ENCODE measurements around the gene BSCL2.
"Not testable (repeated sequence)": the region's sequence is repeated elsewhere in the genome, so short reads cannot be mapped to it uniquely, and the experiment has no call there.

BSCL2 gene

DNA sequence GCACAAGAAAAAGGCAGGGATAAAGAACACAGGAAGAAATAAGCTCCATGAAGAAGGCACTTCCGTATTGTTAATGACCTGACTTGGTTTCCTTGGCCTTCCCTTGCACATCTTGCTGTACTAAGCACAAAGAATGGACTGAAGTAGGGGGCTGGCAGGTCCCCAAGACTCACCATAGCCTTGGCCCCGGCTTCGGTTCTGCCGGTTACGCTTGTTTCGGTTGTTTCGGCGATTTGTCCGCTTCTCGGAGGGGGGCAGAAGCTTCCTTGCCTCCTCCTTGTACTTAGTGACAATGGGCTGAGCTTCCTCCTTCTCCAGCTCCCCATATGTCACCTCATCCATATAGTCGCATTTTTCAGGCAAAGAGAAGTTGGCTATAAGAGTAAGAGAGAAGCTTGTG lies 9.6 kb upstream of the BSCL2 start:
- DNase-seq = no peak

DNA sequence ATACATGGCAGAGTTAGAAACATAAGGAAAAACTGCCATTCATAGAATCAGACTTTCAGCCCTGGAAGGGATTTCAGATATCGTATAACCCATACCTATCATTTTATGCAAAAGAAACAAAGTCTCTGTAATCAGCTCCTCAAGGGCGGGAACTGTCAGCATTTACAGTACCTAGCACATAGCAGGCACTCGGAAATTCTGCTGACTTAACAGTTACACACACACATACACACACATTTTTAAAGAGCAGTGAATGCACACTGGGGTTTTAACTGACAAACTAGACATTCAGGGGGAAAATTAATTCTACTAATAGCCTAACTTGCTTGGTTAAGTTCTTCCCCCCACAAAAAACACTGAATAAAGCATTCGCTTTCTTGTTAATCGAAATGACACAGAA lies 9.0 kb upstream of the BSCL2 start:
- DNase-seq = no peak

DNA sequence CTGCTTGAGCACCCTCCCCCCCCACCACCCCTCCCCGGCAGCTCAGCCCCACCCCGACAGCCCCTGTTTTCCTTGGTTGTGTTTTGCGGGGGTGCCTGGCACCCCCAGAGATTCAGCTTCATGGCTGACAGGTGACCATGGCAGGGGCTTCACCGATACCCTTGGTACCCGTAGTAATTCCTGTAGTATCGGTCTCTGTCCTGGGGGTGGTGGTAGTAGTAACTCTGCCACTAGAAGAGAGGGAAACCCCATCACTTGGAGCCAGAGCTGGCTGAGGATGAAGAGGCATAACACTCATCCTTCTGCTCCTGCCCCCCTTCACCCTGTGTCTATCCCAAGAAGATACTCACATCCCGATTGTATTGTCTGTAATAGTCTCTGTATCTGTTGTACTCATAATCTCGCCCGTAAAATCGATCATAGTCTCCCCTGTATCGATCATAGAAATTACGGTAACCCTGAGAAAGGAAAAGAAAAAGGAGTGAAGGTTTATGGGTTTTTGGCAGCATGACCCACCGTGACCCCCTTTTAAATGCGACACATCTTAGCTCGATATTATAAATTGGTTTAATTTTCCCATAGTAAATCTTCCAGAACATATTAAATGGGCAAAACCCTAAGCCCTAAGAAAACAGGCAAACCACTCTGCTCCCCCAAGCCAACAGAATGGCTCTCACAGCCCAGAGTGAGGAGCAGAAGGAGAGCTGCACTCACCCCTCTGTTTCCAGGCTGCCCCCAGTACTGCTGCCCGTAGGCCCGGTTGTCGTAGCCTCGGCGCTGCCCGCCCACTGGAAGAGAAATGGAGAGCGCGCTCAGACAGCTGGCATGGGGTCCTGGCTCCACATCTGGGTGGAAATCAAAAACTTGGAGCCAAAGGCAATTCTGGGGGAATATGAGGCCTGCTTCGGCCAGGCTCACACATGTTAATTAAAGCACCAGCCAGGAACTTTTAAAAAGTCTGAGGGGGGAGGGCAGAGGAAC lies 8.2 kb upstream of the BSCL2 start:
- DNase-seq = no peak

DNA sequence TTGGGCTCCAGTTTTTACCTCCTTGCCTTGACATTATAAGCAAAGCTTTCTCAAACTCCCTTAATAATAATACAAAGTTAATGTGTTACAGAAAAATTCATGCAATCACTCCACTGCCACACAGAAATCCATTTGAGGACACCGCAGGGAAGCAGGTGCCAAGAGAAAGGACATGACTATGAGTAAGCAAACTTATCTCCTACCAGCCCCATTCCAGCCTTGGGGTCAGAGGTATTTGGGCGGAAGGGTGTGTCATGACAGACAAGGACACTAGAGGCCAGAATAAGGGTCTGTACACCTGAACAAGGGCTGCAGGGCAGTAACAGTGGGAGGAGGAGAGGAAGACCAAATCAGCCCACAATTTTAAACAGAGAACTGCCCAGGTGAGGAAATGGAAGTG lies 6.1 kb upstream of the BSCL2 start:
- no peak for DNase-seq

DNA sequence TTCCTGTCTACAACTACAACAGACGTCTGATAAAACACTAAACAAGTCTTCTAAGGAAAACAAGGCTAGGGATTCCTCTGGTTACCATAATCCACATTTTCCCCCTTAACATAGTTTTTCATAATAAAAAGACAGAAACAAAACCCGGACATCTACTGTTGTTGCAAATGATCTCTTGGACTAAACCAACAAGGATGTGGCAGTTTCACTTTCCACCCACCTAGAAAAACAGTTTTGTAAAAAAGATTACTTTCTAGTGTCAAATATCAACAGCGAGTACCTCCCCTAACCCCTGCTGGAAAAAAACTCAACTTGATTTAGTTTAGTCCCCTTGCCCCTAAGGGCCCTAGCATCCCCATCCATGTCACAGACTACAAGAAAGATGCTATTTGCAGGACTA lies 5.6 kb upstream of the BSCL2 start:
- DNase-seq = no peak

DNA sequence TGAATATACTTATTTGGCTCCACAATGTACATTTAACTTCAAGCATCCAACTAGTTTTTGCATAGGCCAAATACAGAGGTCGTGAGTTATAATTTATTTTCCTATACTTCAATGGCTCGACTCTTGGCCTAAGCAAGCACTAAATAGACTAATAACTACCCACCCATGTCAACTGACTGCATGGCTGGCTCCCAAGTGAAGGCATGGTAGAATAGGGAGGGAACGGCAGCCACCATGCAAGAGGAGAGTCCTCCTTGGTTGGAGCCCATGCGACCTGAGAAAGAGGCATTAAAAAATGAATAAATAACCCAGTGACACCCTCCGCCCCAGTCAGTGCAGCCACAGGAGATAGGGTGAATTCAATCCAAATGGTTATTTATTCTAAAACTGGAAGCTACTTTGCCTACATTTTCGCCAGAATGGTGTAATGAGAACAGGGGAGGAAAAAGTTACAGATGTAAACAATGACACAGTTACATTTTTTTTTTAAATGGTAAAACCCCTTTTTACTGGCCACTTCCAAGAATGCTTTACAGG lies 5.1 kb upstream of the BSCL2 start:
- no peak for DNase-seq

DNA sequence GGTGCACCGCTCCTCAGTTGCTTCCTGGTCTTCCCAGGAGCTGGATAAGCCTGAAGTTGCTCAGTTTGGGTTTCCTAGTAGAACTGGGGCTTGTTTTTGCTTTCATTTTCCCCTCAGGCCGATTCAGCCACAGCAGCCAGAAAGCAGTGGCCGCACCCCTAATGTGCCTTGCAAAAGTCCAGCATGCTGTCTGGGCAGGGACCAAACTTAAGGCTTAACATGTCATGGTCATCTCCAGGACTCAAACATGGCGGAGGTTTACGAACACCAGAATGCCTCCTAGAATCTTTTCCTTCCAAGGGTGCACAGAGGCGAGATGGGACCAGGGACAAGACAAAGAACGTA lies 2.7 kb upstream of the BSCL2 start:
- no peak for DNase-seq

DNA sequence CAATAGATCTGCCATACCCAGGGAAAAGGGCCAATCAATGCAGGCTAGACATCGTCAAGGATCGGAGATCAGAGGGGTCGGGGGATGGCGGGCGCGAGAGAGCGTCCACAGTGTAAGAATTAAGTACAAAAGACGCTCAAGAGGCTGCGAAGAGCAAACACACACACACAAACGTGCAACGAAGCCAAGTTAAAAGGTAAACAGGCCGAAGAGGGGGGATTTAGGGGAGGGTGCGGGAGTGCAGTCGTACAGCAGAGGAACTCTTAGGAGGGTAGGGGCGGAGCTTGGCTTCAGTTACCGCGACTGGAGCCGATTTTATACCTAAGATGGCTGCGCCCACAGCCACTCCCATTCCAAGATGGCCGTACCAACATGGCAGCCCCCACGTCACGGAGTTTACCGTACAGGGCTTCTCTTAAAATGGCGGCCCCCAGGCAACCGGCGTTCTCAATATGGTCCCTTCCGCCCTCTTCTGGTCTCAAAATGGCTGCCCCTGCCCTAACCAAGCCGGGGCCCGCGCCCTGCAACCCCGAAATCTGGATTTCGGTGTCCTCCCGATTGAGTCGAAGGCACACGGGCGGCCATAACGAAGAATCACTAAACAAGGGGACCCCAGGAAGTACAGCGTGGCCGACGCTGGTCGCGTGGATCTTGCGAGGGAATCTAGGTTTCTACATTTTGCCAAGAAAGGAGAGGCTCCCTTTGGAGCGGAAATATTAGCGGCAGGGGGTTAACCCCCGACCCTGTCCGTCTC lies 2.2 kb upstream of the BSCL2 start:
- DNase-seq = peak; percentile 97

DNA sequence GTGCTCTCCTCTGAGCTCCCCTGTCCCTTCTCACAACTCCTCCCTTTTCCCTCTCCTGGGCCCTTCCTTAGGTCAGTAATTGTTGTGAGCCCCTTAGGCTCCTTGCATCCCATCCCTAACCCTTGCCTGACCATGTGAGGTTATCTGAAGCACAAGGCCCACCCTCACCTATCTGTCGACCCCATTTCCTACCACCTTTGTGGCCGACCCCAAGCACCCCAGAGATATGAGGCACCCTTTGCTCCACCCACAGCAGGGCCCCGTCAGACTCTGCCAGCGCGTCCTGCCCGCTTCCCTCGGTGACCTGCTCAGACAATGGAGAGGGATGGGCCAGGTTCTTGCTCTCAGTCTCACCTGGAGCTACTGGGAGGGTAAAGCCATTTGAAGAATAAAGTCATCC lies 1.6 kb upstream of the BSCL2 start:
- DNase-seq = peak; percentile 30

DNA sequence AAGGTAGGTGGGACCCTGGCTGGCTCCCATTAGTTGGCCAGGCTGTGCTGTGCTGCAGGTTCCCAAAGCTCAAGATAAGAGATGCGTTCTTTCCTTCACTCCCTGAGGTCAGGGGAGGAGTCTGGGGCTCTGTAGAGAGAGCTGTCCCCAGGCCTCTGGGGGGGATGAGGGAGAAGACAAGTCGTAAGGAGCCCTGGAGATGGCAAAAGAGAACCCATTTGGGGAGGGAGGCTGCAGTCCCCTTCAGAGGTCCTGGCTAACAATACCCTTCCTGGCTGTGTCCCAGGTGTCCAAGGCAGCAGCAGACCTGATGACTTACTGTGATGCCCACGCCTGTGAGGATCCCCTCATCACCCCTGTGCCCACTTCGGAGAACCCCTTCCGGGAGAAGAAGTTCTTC lies 1.2 kb upstream of the BSCL2 start:
- DNase-seq = no peak

DNA sequence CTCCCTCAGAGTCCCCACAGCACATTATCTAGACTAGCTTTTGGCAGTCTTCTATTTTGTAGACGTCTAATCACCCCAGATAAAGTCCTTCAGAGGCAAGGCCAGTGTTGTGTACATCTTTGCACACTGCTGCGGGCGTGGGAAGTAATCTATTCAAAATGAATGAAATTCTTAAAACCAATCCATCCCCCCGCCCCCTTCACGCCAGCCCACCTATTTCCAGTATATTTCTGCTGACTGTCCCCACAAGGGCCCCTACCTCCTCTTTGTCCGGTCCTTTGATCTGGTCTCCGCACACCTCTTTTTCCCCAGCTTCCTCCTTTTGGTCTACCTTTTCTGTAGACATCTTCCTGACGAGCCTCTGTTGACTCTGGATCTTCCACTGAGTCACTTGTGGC lies 375 bp downstream of the BSCL2 start:
- no peak for DNase-seq

DNA sequence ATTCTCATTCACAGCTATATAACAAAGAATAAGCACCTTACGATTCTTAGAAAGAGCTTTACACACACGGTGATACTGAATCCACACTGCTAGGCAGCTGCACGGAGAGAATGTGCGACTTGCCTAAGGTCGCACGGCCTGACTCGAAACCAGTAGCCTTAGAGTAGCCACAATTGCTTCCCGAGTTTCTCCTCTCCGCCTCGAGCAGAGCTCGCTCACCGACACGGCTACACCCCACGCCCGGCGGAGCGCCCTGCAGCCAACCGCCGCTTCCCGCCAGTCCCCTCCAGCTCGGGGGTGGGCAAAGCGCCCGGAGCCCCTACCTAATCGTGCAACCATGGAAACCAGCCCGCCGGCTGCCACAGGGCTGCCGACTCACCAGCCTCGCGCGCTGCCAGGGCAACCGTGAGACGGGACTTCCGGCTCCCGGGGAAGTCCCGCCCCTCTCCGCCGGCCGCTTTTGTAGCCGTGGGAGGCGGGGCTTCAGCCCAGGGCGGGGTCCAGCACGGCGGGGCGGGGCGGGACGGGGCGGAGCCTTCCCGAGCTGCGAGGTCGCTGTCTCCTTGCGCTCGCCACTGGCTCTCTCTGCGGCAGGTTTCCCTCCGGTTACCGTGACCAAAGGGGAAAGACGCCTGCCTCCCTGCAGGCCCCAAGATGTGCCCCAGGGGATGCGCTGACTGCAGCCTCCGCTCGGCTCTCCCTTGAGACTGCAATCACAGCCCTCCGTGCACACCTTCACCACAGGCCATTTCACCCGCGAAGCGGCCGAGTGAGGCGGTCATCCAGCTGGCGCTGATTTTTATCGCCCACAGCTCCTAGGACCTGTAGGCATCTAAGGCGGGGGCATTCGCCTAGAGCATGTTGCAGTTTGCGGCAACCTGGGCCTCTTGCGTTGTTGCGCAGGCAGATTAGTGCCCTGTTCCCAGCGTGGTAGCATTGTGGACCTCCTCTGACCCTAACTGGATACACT lies 1.1 kb downstream of the BSCL2 start:
- peak; percentile 90 for DNase-seq

DNA sequence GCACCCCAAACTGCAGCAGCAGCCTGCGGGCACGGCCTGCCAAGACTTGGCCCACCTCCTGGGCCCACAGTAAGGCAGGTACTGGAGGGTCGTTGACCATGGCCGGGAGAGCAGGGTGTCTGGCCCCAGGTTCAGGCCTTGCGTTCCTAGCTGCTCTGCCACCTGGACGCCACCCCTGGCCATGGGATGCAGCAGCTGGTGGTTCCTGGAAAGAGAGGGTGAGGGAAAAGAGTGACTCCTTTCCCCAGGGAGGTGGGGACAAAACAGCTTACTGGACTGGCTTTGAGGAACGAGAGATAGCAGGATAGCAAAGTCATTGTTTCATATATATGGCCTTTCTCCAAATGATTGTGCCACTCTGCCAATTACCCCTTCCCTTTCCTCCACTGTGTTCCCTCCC lies 1.8 kb downstream of the BSCL2 start:
- DNase-seq = no peak

DNA sequence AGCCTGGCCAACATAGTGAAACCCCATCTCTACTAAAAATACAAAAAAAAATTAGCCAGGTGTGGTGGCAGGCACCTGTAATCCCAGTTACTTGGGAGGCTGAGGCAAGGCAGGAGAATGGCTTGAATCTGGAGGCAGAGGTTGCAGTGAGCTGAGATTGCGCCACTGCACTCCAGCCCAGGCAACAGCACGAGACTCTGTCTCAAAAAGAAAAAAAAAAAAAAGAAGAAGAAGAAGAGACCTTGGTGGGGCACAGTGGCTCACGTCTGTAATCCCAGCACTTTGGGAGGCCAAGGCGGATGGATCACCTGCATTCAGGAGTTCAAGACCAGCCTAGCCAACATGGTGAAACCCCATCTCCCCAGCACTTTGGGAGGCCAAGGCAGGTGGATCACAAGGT lies 3.3 kb downstream of the BSCL2 start:
- not testable (repeated sequence) for DNase-seq

DNA sequence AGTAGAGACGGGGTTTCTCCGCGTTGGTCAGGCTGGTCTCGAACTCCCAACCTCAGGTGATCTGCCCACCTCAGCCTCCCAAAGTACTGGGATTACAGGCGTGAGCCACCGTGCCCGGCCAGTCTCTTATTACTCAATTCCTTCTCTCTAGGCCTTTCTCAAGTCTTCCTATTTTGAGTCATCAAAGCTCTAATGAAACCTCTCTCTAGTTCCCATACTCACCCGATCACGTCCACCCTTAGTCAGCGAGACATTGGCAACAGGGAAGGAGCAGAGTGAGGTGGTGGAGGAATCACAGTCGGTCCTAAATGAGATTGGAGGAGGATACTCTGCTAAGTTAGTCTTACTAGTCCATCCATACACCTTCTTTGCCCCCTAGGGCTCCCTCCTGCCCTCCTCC lies 5.0 kb downstream of the BSCL2 start:
- DNase-seq = no peak

DNA sequence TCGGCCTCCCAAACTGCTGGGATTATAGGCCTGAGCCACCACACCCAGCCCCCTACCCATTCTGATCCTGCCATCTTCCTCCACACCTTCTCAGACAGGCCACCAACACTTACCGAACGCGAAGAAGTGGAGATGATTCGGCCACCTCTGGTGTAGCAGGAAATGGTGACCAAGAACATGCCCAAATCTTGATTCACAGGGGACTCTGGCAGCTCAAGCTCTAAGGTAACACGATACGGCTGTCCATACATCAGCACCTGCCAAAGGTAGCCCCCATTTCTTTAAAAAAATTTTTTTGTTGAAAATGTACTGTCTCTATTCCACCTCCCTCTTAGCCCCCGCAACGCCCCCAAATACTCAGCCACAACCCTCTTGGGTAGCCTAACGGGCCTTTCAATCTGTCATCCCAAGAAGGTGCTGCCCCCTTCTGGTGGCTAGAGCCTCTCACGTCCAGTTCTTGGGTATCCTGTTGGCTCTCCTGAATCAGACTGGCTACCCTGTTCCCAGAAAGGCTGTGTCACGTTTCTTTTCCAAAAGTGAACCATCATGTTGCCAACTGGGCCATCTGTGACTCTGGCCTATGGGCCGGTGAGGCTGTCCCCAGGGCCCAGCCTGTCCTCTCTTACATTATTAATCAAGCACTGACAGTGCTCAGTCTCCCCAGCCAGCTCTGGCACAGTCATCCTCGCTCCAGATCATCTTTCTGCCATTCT lies 12.6 kb downstream of the BSCL2 start:
- DNase-seq = peak; percentile 70

DNA sequence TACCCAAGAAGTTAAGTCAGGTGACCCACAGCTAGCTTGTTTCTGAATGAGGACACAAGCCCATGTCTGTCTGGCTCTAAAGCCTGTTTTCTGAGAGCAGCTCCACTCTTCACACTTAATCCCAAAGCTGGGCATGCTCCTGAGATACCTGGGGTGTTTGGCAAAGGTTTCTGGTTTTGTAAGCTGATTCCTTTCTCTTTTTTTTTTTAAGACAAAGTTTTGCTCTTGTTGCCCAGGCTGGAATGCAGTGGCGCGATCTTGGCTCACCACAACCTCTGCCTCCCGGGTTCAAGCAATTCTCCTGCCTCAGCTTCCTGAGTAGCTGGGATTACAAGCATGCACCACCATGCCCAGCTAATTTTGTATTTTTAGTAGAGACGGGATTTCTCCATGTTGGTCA lies 13.6 kb downstream of the BSCL2 start:
- DNase-seq = not testable (repeated sequence)

DNA sequence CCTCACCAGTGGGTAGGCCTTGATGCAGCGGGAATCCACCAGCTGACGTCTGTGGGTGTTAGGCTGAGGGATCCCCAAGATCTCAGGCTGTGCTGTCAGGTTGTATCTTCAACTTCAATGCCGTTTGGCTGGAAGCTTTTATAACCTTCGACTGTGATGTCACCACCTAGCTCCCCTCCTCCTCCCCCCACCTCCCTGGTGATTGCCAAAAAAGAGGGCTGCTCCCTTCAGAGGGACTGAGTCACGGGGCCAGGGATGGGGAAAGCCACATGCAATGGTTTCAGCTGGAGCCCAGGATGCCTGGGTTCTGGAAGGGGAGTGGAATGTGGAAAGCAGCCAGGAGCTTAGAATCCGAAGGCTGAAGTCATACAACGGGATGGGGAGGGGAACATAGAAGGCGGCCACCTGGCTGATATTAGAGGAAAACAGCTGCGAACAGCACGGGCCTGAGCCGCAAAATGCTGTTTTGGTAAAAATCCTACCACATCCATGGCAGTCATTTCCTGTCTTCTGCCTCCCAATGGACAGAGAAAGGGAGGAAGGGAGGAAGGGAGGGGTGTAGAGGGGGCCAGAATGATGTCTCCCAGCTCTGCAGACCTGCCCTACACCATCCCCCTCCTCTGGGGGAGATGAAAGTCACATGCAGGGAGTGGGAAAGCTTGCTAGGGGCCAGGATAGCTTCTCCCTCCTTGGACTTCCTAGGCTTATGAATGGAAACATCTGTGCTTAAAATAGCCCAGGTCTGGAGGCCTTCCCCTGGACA lies 17.6 kb downstream of the BSCL2 start, which contains the start of gene LRRN4CL:
Gene LRRN4CL, minus strand, starts transcription at position 110 of the 763 bp plus-strand sequence. CDS start 1,022 bp downstream, outside the sequence.
- no peak for DNase-seq

DNA sequence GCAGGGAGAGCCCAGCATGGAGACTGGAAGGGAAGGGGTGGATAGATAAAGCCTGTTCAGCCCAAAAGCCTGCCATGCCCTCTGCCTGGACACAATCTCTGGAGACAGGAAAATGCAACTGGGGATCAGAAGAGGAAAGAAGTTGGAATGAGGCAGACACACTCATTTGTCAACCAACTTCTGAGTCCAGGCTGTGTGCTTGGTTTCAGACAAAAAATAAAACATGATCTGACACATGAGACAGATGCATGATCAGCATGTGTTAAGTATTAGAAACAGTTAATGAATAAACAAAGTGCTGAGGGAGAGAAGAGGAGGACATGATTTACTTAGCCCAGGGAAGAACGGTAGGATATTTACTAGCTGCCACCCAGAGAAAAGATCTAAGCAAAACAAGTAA lies 18.7 kb downstream of the BSCL2 start:
- no peak for DNase-seq

DNA sequence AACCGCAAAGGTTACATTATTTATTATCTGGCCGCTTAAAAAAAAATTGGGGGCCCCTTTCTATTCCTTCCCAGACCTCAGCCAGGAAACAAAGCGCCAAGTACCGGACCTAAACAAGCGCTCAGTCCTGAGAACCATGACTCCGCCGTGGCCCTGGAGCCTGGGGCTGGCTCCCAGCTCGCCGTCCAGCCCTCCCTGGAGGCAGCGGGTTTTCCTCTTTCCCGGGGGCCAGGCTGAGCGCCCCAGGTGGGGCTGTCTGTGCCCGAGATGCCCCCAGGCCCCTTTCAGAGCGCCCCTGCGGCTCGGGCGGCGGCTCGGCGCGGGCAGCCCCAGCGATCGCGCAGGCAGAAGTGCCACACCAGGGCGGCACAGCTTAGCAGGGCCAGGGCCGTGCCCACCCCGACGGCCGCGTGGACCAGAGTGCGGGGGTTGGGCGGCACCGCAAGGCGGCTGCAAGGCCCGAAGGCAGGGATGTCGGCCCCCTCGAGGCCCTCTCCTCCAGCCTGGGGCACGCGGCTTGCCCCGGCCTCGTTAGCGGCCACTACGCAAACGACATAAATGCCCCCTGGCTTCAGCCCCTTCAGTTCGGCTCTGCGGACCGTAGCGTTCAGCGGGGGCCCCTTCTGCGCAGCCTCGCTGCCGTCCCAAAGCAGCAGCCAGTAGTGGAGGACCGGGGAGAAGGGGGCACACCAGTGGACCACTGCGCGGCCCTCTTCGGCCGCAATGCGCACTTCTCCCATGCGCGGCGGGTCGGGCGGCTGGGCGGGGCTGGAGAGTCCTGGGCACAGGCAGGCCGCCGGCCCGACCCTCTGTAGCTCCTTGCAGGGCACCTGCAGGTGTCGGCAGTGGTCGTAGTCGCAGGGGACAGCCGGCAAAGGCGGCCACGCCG lies 19.5 kb downstream of the BSCL2 start:
- no peak for DNase-seq
